Glomerular visceral epithelial cell (primary cell): ENCODE measurements around the gene RASAL1.
"Not testable (repeated sequence)": the region's sequence is repeated elsewhere in the genome, so short reads cannot be mapped to it uniquely, and the experiment has no call there.

ENCODE experiments used
- DNase-seq: peaks from one replicate; pipeline ENCODE4 v3.0.0-alpha.2; 2016; ENCODE audit errors: extremely low spot score

Gene RASAL1

GRCh38 chr12:113142173-113142885 is 6.8 kb upstream of the RASAL1 start:
- no peak for DNase-seq

DNA sequence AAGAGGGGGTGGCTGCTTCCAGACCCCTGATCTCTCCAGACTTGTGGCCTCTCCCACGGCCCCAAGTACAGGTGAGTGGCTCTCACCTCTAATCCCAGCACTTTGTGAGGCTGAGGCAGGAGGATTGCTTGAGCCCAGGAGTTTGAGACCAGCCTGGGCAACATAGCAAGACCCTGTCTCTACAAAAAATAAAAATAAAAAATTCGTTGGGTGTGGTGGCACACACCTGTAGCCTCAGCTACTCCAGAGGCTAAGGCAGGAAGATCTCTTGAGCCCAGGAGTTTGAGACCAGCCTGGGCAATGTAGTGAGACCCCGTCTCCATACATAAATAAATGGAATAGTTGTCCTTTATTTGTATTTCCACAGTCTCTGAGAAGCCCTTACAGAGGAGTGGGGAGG is 6.2 kb upstream of the RASAL1 start:
- DNase-seq = not testable (repeated sequence)

DNA sequence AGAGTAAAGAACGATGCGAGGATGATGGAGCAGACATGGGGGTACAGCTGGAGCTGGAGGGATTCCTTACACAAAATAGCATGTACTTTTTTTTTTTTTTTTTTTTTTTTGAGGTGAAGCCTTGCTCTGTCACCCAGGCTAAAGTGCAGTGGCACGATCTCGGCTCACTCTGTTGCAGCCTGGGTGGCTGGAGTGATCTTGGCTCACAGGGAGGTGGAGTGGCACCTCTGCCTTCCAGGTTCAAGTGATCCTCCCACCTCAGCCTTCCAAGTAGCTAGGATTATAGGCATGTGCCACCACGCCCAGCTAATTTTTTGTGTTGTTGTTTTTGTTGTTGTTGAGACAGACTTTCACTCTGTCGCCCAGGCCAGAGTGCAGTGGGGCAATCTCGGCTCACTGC is 5.1 kb upstream of the RASAL1 start:
- DNase-seq = no peak

- DNase-seq = peak; percentile 79
These were observed 3.3 kb upstream of the RASAL1 start for GRCh38 chr12:113138826-113139225.

DNA sequence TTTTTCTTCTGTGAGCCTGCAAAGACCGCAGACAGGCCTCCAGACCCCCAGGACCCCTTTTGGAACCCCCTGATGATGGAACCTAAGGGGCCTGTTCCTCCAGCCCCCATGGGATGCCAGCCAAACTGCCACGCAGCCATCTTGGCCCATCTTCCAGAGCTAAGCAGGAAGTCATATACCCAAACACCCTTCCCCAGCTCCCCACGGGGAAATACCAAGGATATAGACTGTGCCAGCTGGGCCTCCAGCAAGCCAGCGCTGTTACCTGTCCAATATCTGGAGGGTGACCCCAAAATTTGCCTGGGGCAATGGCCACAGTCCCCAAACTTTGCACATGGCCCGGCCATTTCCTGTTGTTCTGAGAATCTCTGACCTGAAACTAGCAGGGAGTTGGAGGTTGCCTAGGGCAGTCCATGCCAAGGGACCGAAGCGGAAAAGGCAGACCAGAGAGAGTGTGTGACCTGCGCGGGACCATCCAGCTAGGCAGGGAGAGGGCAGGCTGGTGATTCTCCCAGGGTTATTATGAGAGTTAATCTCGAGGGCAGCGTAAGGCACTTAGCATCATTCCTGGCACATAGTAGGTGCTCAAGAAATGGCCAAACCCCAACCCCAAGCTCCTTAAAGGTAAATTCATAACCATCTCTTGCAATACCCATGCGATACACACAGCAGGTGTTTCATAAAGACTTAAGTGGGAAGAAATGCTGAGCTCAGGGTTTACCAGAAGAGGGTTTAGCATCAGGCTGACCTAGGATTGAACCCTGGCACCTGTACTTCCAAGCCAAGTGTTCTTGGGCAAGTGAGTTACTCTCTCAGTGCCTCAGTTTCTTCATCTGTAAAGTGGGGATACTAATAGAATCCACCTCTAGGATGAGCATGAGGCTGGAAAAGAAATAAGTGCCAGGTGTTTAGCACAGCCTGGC is 2.6 kb upstream of the RASAL1 start:
- DNase-seq = no peak

GRCh38 chr12:113136990-113137511 is 1.5 kb upstream of the RASAL1 start:
- no peak for DNase-seq

DNA sequence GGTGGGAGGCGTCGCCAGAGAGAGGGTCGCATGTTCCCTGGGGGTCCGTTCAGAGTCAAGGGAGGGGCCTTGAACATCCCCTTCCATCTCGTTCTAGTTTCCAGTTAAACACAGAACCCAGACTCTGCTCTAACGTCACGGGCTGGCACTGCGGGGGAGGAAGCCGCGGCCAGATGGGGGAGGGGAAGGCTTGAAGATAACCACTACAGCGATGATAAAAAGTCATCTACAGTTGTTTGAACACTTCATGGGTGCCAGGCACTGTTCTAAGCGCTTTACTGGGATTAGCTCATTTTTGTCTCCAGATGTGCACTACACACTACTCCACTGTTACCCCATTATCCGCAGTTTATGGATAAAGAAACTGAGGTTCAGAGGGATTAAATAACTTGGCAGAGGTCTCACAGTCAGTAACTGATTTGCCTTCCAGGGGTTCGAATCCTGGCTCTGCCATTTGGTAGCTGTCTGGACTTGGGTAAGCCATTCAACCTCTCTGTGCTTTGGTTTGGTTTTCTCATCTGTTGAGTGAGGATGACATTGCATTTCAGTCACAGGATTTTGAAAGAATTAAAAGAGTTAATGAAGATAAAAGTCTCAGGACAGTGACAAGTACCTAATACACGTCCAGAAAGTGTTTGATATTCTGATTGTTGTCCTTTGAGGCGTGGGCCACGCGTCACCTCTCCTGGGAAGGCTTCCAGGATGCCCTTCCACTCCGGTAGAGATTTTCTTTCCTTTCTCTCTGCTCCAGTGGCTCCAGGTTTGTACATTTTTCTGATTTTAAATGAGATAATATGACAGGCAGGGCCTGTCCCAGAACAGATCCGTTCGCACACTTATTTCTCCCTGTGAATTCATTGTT is 798 bp upstream of the RASAL1 start:
- DNase-seq = peak; percentile 41

DNA sequence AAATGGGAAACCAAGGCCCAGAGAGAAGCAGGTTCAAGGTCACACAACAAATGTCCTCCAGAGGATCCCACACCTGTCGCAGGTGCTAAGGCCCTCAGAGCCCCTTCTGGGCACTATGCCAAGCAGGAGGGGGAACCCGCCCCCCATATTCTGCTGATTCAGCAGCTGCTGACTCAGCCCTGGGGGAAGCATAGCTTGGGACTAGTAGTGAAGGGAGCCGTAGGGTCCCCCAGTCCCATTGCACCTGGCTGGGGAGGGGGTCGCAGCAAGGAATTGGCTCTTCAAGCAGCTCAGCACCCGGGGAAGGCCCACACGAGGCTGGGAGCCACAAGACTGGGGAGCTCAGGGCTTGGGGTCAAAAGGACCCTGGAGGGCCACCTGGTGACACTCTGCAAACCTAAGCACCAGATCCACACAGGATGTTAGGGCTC is 1.0 kb downstream of the RASAL1 start:
- no peak for DNase-seq

DNA sequence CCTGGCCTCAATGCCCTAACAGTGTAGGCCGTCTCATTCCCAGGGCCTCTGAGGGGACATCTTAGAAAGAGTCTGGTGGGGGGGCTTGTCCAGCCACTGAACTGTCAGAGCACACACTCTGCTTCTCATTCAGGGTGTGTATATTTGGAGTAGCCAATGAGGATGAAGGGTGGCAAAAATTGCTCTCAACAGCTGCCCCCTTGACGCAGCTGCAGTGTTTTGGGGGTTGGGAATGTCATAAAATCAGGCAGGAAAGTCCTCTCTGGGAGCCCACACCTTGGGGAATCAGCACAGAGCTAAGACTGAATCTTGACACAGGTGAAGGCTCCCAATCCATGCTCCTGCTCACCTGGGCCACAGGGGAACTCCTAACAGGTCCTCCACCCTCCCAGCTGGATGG is 1.5 kb downstream of the RASAL1 start:
- no peak for DNase-seq

GRCh38 chr12:113133666-113134065 is 1.9 kb downstream of the RASAL1 start:
- DNase-seq = no peak

- DNase-seq = no peak
These were observed 2.5 kb downstream of the RASAL1 start for GRCh38 chr12:113133036-113133435.

- no peak for DNase-seq
These were observed 4.0 kb downstream of the RASAL1 start for GRCh38 chr12:113131556-113131955.

DNA sequence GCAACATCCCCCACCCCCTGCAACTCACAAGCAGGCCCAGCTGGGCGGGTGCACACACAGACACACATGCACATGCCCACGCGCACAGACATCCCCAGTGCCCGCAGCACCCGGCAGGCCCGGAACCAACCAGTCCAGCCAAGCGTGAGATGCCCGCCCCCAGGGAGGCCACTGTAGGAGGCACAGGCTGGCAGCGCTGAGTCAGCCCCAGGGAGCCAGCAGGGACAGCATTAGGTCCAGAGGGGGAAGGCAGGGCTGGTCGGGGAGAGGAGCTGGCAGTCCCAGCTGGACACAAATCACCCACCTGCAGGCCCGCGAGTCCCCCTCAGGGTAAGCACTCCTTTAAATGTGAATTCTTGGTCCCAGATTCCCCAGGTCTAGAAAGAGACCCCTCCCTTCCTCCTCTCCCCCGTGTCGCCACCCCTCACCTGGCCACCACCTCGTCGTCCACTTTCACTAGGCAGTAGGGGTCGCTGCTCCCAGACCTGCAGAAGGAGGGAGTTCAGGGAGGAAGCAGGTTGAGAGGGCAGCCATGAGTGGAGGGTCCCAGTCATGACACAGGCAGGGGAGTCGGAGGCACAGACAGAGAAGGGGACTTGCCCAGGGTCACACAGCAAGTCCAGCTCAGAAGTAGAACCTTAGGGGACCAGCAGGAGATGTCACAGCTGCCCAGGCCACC is 5.0 kb downstream of the RASAL1 start:
- DNase-seq = peak; percentile 85

DNA sequence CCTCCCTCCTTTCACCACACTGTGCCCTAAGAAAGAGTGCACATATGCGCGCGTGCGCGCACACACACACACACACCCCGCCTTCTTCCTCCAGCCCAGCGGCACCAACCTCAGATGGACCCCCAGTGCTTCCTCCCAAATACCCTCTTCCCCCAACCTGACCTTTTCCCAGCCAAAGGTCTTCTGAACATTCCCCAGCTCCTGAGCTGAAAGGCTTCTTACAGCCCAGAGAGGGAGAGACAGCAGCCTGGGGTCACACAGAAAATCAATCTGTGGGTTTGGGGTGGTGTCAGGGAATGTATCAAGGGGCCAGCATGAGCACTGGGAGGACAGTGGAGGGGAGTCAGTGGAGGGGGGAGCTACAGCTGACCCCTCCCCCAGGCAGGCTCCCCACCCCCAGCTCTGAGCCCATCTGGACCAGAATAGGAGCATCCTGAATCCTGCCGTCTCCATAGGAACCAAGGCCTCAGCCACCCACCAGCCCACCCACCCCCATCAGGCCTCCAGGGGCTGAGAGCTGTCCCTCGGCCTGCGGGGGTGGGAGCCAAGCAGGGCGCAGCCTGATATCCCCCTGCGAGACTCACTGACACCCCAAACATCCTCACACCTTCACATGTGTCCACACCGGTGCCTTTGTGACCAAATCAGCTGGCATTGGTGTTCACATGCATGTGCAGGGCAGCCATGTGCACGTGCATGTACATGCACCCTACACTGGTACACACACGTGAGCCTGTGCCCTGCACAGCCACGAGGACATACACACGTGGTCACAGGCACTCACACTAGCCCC is 5.7 kb downstream of the RASAL1 start:
- no peak for DNase-seq

DNA sequence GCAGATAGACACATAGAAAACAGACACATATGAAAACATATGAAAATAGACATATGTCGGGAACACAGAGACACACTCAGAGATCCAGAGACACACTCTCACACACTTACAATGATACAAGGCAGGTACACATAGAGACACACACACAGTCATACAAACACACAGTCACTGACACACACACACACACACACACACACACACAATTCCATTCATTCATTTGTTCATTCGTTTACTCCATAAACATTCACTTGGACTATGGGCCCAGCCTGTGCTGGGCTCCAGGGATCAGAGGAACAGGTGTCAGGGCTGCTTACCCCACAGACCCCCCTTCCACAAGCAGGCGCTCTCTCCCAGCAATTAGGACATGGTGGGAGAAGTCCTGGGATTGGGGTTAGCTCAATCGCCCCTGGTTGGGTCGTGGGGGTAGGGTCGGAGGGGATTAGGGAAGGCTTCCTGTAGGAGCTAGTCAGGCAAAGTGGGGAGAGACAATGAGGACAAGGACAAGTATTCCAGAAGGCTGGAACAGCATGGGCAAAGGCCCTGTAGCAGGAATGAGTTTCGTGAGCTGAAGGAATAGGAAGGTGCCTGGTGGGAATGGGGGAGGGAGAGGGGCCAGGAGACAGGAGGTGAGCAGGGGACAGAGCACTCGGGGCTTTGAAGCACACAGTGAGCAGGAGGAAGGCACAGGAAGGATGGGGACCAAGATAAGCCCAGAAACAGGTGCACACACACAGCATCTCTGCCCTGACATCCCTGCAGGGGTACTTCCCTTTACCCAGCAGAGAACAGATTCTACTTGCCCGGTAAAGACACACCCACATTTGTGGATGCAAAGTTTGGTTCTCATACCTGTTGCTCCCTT is 6.5 kb downstream of the RASAL1 start:
- DNase-seq = no peak

DNA sequence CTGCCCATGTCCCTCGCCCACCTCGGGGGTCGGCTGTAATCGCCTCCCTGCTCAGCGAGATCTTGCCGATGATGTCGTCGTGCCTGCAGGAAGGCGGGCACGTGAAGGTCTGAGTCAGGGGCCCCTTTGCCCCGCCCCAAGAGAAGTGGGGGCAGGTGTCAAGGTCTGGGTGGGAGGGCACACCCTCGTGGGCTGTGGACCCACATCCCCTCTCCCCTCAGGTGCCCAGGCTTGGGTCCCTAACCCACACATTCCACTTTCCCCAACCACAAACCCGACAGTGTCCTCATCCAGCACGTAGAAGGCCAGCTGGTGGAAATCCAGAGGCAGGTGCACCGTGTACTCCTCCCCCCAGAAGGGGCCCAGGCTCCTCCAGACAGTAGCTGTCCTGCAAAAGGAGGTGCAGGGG is 7.8 kb downstream of the RASAL1 start:
- peak; percentile 7 for DNase-seq

DNA sequence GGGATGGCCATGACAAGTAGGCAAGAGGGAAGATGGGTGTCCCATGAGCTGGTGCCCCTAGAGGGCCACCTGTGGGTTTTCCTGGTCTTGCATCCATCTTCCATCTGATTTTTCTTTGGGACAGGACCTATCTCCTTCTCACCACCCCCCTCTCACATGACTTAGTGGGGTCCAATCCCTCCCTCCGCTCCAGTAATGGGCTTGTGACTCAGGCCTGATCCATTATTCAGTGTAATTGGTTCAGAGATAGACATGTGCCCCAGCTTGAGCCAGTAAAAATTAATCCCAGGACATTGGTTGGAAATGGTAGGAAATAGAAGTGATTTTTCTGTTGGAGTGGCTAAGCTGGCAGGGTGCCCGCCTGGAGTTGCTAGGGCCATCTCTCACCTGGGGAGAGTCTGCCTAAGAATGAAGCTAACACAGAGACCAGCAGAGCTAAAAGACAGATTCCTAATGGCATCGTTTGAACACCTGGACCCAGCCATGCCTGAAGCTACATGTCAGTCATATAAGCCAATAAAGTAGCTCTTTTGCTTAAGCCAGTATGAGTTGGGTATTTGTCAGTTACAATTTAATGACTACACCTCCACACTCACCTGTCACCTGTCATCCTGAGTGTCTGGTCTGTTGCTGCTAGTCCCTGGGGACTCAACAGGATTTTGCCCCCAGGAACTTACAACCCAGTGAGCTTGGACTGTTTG is 14.7 kb downstream of the RASAL1 start:
- DNase-seq = no peak

DNA sequence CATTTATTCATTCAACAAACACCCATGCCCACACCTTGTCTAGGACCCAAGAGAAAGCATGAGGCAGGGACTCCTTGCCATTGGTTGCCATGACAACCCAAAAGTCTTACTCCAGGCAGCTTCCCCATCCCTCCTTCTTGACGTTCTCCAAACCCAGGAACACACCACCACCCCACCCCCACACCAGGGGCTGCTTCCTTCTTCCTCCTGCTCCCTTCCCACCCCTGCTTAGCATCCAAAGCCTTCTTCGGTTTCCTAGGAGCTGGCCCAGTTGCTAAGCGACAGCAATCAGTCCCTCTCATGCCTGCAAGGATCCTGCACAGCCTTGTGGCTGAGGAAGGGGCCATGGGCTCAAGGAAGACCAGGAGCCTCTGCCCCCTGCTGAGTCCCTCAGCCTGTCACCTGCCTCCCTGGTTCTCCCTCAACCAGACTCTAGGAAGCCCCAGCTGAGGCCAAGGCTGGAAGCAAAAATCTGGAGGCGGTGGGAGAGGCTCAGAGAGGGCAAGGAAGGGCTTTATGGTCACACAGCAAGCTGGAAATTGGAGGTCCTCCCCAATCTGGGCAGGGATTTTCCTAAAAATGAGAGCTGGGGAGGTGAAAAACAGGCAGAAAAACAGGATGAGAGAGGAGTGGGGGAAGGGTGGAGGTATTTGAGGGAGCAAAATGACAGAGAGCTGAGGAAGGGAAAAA is 15.4 kb downstream of the RASAL1 start:
- no peak for DNase-seq
